SU-DHL-6 (cell line): ENCODE measurements around the gene BCAS1.

Experiments
- CTCF ChIP-seq: fragments of 200-600 bp; sonication (generic); IDR thresholded peaks from one replicate; pipeline ENCODE4 v1.5.1; 2017; ENCODE audit warnings: antibody characterized with exemption, mild to moderate bottlenecking, low read length, moderate library complexity; ENCODE audit not compliant: insufficient read depth, poor library complexity, severe bottlenecking
- EZH2phosphoT487 ChIP-seq: fragments of 200-600 bp; sonication (generic), shearing (Covaris generic); conservative IDR thresholded peaks from 2 replicates; pipeline ENCODE4 v1.6.1; 2018; ENCODE audit warnings: mild to moderate bottlenecking, antibody characterized with exemption, low read length, moderate library complexity, mixed read lengths

GRCh38 chr20:53900380-53900999 lies 169.9 kb downstream of the BCAS1 start:
- TF ChIP-seq CTCF = no peak
- no peak for TF ChIP-seq EZH2phosphoT487
